Activated CD4-positive, alpha-beta T cell treated with anti-CD3 and anti-CD28 coated beads, Interleukin-10, Interleukin-2, amounts not matched to agents 100 ng/mL and 50 ng/mL, durations not matched to agents 16 hours and 8 hours (primary cell): ENCODE data around the gene IRF2.
"Not testable (repeated sequence)": the region's sequence is repeated elsewhere in the genome, so short reads cannot be mapped to it uniquely, and the experiment has no call there.

Source experiments
- DNase-seq: peaks from one replicate; pipeline ENCODE4 v3.0.0-alpha.2; 2020

IRF2 gene

GRCh38 chr4:184385705-184386141 lies 88.6 kb downstream of the IRF2 start:
- DNase-seq, result no peak

GRCh38 chr4:184384810-184385557 lies 89.4 kb downstream of the IRF2 start:
- DNase-seq, result no peak

GRCh38 chr4:184384056-184384809 lies 90.1 kb downstream of the IRF2 start:
- peak; percentile 62 for DNase-seq

GRCh38 chr4:184383497-184384055 lies 90.8 kb downstream of the IRF2 start:
- peak; percentile 19 for DNase-seq

GRCh38 chr4:184382189-184382846 lies 92.0 kb downstream of the IRF2 start:
- DNase-seq, result no peak

- DNase-seq, result no peak
These were observed 93.6 kb downstream of the IRF2 start for GRCh38 chr4:184380707-184381106.

GRCh38 chr4:184380214-184380613 lies 94.1 kb downstream of the IRF2 start:
- DNase-seq, result not testable (repeated sequence)

- DNase-seq, result no peak
These were observed 97.4 kb downstream of the IRF2 start for GRCh38 chr4:184376923-184377322.

GRCh38 chr4:184376126-184376838 lies 98.1 kb downstream of the IRF2 start:
- DNase-seq, result no peak

- DNase-seq, result not testable (repeated sequence)
These were observed 98.7 kb downstream of the IRF2 start for GRCh38 chr4:184375623-184376022.

GRCh38 chr4:184375027-184375426 lies 99.3 kb downstream of the IRF2 start:
- peak; percentile 35 for DNase-seq

GRCh38 chr4:184373886-184374405 lies 100.4 kb downstream of the IRF2 start:
- DNase-seq, result peak; percentile 10

GRCh38 chr4:184371390-184371787 lies 103.0 kb downstream of the IRF2 start:
- no peak for DNase-seq

- no peak for DNase-seq
These were observed 103.5 kb downstream of the IRF2 start for GRCh38 chr4:184370711-184371389.

GRCh38 chr4:184369871-184370270 lies 104.5 kb downstream of the IRF2 start:
- DNase-seq, result no peak

- DNase-seq, result no peak
These were observed 105.6 kb downstream of the IRF2 start for GRCh38 chr4:184368731-184369130.

- DNase-seq, result no peak
These were observed 106.1 kb downstream of the IRF2 start for GRCh38 chr4:184368290-184368689.

GRCh38 chr4:184364100-184364921 lies 110.0 kb downstream of the IRF2 start:
- DNase-seq, result no peak

GRCh38 chr4:184363258-184363657 lies 111.1 kb downstream of the IRF2 start:
- no peak for DNase-seq

GRCh38 chr4:184362396-184362795 lies 112.0 kb downstream of the IRF2 start:
- no peak for DNase-seq

GRCh38 chr4:184361443-184361842 lies 112.9 kb downstream of the IRF2 start:
- no peak for DNase-seq
